Measurements from ENCODE around the gene SUSD4. TPM values are rescaled to one million over a fixed set of nuclear protein-coding genes. Genes with fewer than 3 reads are reported as not detected.

SUSD4 gene
- total and polyA plus RNA-seq, 2 of the 4 experiments (the other 2 are of a cell fraction) = 1.8 to 2.7 TPM

- WGBS, 2 experiments (ENCODE audit: extremely low coverage in 2 of 2, insufficient read length in 1 of 2) = no CpG with 5 or more reads among the region's 6 CpGs
- Histone ChIP-seq H4K20me1 (ENCODE audit: insufficient read depth, low read length) (no peaks in the 10 kb centered on the region; the same call in 1 of the 2 replicates), H2AK9ac (replicated peaks; ENCODE audit: low read depth, low read length, poor library complexity) (no peak overlapping the region), H3K36me3 (ENCODE audit: control insufficient read depth, insufficient read depth, low read length) (no peaks in the 10 kb centered on the region), H3K18ac (ENCODE audit: low read depth, low read length) (no peak overlapping the region), H3K79me1 (ENCODE audit: low read depth in 1 of 2, low read length in 2 of 2) (no peaks in the 10 kb centered on the region), H2BK5ac (ENCODE audit: low read depth, low read length, poor library complexity, severe bottlenecking) (no peak overlapping the region), H3K56ac (ENCODE audit: extremely low read depth, insufficient read depth, low read length) (no peak overlapping the region), H4K5ac (ENCODE audit: low read depth, low read length) (no peak overlapping the region), H3K4me2 (ENCODE audit: low read depth, low read length) (no peak overlapping the region), H3K4me3 (ENCODE audit: insufficient read depth, low read depth, low read length) (no peak overlapping the region), H3K14ac (replicated peaks; ENCODE audit: low read depth, low read length) (no peak overlapping the region), H3K4ac (ENCODE audit: low read depth, low read length) (no peak overlapping the region), H3K9ac (ENCODE audit: low read depth, low read length) (no peak overlapping the region), H3K27me3 (ENCODE audit: control insufficient read depth, insufficient read depth, low read length) (peaks cover 14% of the 10 kb centered on the region), H4K91ac (ENCODE audit: insufficient read depth, low read depth, low read length) (no peak overlapping the region), H3K9me3 (ENCODE audit: control insufficient read depth, insufficient read depth, low read length) (no peaks in the 10 kb centered on the region), H3K9me1 (ENCODE audit: insufficient read depth, low read length) (no peaks in the 10 kb centered on the region), H2AFZ (replicated peaks; ENCODE audit: low read length, poor library complexity) (no peak overlapping the region), H2BK120ac (ENCODE audit: low read depth, low read length) (no peak overlapping the region), H3K27ac (ENCODE audit: insufficient read depth, low read length) (no peak overlapping the region), H3K23ac (ENCODE audit: low read depth, low read length) (no peak overlapping the region), H2BK20ac (ENCODE audit: low read depth, low read length) (no peak overlapping the region), H4K8ac (ENCODE audit: low read depth in 2 of 2, low read length in 2 of 2) (no peak overlapping the region), H2BK15ac (ENCODE audit: low read depth, low read length) (no peak overlapping the region), H2AK5ac (ENCODE audit: low read depth, low read length) (no peak overlapping the region), H3K4me1 (ENCODE audit: control insufficient read depth, insufficient read depth, low read length) (no peaks in the 10 kb centered on the region)
- no peak for DNase-seq
- BruUV-seq (replicated peaks) = no TSS peak
- TF ChIP-seq MXI1 (IDR thresholded peaks at IDR 0.05; ENCODE audit: borderline replicate concordance, low read depth, low read length) = no peak
- TF ChIP-seq CHD1 (IDR thresholded peaks at IDR 0.05; ENCODE audit: low read depth, low read length) = no peak
- no peak for TF ChIP-seq SMC3 (IDR thresholded peaks at IDR 0.05; ENCODE audit: low read depth, low read length)
- TF ChIP-seq MAFK (IDR thresholded peaks at IDR 0.05; ENCODE audit: low read depth, low read length) = no peak
- no peak for TF ChIP-seq NFE2L2 (IDR thresholded peaks at IDR 0.05; ENCODE audit: low read depth, low read length)
- TF ChIP-seq RAD21 (IDR thresholded peaks at IDR 0.05; ENCODE audit: low read length) = no peak
- no peak for TF ChIP-seq MAZ (IDR thresholded peaks at IDR 0.05; ENCODE audit: borderline replicate concordance, low read depth, low read length)
- TF ChIP-seq RFX5 (IDR thresholded peaks at IDR 0.05; ENCODE audit: low read depth, low read length) = no peak
- TF ChIP-seq POLR2A (IDR thresholded peaks at IDR 0.05; ENCODE audit: low read depth, low read length) = no peak
- no peak for TF ChIP-seq CEBPB (IDR thresholded peaks at IDR 0.05; ENCODE audit: low read depth, low read length)
- TF ChIP-seq CTCF (conservative IDR thresholded peaks at IDR 0.05; ENCODE audit: low read depth, low read length) = no peak
- TF ChIP-seq FOS (IDR thresholded peaks at IDR 0.05; ENCODE audit: low read depth, low read length) = no peak
- no peak for ATAC-seq (ENCODE audit: low read depth)
- POLR2A ChIA-PET (ENCODE audit: unreplicated experiment) = no interaction called here
- in situ Hi-C loops (cut with MboI; ENCODE audit: low sequenced_read_pairs) (no loop called here), dilution Hi-C loops (cut with HindIII; ENCODE audit: low sequenced_read_pairs, unreplicated experiment) (no loop called here), intact Hi-C loops (cut with micrococcal nuclease) (loop anchor here (2.0 kb wide), 1 partner anchor 111 kb away; no protein-coding TSS in a partner anchor)
- CTCF ChIA-PET = interaction anchor here (1.5 kb wide), 1 partner anchor 110 kb away, joined by 7 read pairs; no protein-coding TSS in a partner anchor
These were observed 120.4 kb downstream of the SUSD4 start for GRCh38 chr1:223243441-223244050.
